Measurements from ENCODE around the gene MAPK10.
"Not testable (repeated sequence)": the region's sequence is repeated elsewhere in the genome, so short reads cannot be mapped to it uniquely, and the experiment has no call there.

The MAPK10 gene

GRCh38 chr4:86106475-86106874 lies 253.4 kb downstream of the MAPK10 start:
- DNase-seq (ENCODE audit: low read depth), result no peak

- no peak for DNase-seq (ENCODE audit: low read depth)
Measured at GRCh38 chr4:86101841-86102240, 258.0 kb downstream of the MAPK10 start.

- no peak for DNase-seq (ENCODE audit: low read depth)
Measured at GRCh38 chr4:86101410-86101809, 258.4 kb downstream of the MAPK10 start.

- no peak for DNase-seq (ENCODE audit: low read depth)
Measured at GRCh38 chr4:86100539-86101215, 259.2 kb downstream of the MAPK10 start.

- no peak for DNase-seq (ENCODE audit: low read depth)
Measured at GRCh38 chr4:86099348-86099747, 260.5 kb downstream of the MAPK10 start.

- no peak for DNase-seq (ENCODE audit: low read depth)
Measured at GRCh38 chr4:86098691-86099090, 261.2 kb downstream of the MAPK10 start.

GRCh38 chr4:86096373-86096772 lies 263.5 kb downstream of the MAPK10 start:
- DNase-seq (ENCODE audit: low read depth), result no peak

GRCh38 chr4:86092684-86093083 lies 267.2 kb downstream of the MAPK10 start:
- DNase-seq (ENCODE audit: low read depth), result peak; percentile 65

GRCh38 chr4:86091201-86091600 lies 268.7 kb downstream of the MAPK10 start:
- DNase-seq (ENCODE audit: low read depth), result no peak

GRCh38 chr4:86089781-86090323 lies 270.0 kb downstream of the MAPK10 start:
- no peak for DNase-seq (ENCODE audit: low read depth)

GRCh38 chr4:86089053-86089452 lies 270.8 kb downstream of the MAPK10 start:
- no peak for DNase-seq (ENCODE audit: low read depth)

- not testable (repeated sequence) for DNase-seq (ENCODE audit: low read depth)
Measured at GRCh38 chr4:86075796-86076195, 284.1 kb downstream of the MAPK10 start.

- no peak for DNase-seq (ENCODE audit: low read depth)
Measured at GRCh38 chr4:86060341-86060740, 299.5 kb downstream of the MAPK10 start.

GRCh38 chr4:86058621-86059020 lies 301.2 kb downstream of the MAPK10 start:
- no peak for DNase-seq (ENCODE audit: low read depth)

GRCh38 chr4:86055898-86056297 lies 304.0 kb downstream of the MAPK10 start:
- no peak for DNase-seq (ENCODE audit: low read depth)

GRCh38 chr4:86054286-86055032 lies 305.4 kb downstream of the MAPK10 start:
- no peak for DNase-seq (ENCODE audit: low read depth)

GRCh38 chr4:86050496-86050895 lies 309.4 kb downstream of the MAPK10 start:
- DNase-seq (ENCODE audit: low read depth), result no peak

GRCh38 chr4:86048426-86048825 lies 311.4 kb downstream of the MAPK10 start:
- no peak for DNase-seq (ENCODE audit: low read depth)

GRCh38 chr4:86044593-86044985 lies 315.3 kb downstream of the MAPK10 start:
- no peak for DNase-seq (ENCODE audit: low read depth)

- DNase-seq (ENCODE audit: low read depth), result no peak
Measured at GRCh38 chr4:86043755-86044592, 315.9 kb downstream of the MAPK10 start.

GRCh38 chr4:86038037-86038436 lies 321.8 kb downstream of the MAPK10 start:
- DNase-seq (ENCODE audit: low read depth), result no peak

- no peak for DNase-seq (ENCODE audit: low read depth)
Measured at GRCh38 chr4:86036736-86037135, 323.1 kb downstream of the MAPK10 start.

All from GM04503 (cell line).